Peyer's patch (tissue), 4 donors: Measurements from ENCODE around the gene RMC1.

ENCODE experiments used
- CTCF ChIP-seq, 6 experiments: fragments of 450-650 bp in 4 of 6; fragments of 200-600 bp in 2 of 6; sonication (generic) in 1 of 6; IDR thresholded peaks; one replicate each; pipeline ENCODE4 v1.5.1; 2017 to 2019; ENCODE audit warnings: antibody characterized with exemption in 6 of 6, mild to moderate bottlenecking in 3 of 6, moderate library complexity in 1 of 6
- POLR2A ChIP-seq, 2 donors: fragments of 450-650 bp; IDR thresholded peaks; one replicate each; pipeline ENCODE4 v1.5.1; 2017; ENCODE audit warnings: antibody characterized with exemption in 2 of 2, mild to moderate bottlenecking in 2 of 2, moderate library complexity in 2 of 2

GRCh38 chr18:23462876-23463275 is 40.4 kb upstream of the RMC1 start:
- no peak for TF ChIP-seq CTCF (IDR thresholded peaks at IDR 0.05)
- no peak for TF ChIP-seq POLR2A (IDR thresholded peaks at IDR 0.05)
